ENCODE measurements around the gene ISLR2. TPM values are rescaled to one million over a fixed set of nuclear protein-coding genes. Genes with fewer than 3 reads are reported as not detected.

Gene ISLR2
- total RNA-seq, 1 donor from 2014 or later, result 3.4 TPM

- Histone ChIP-seq H3K36me3 (no peaks in the 10 kb centered on the region), H3K27ac (no peak overlapping the region), H3K4me3 (no peak overlapping the region), H3K9me3 (no peaks in the 10 kb centered on the region), H3K4me1 (no peaks in the 10 kb centered on the region), H3K27me3 (no peaks in the 10 kb centered on the region)
- intact Hi-C loops (cut with DNase I), result no loop called here
- no peak for DNase-seq (ENCODE audit: extremely low spot score in 2 of 2)
- TF ChIP-seq POLR2A (IDR thresholded peaks at IDR 0.05) (no peak), CTCF (IDR thresholded peaks at IDR 0.05) (no peak), POLR2AphosphoS5 (IDR thresholded peaks at IDR 0.05; ENCODE audit: insufficient read depth in 1 of 2, low read depth in 1 of 2) (no peak)
Observed at GRCh38 chr15:74109713-74110112, 20.7 kb upstream of the ISLR2 start.

GRCh38 chr15:74120426-74120825 lies 10.0 kb upstream of the ISLR2 start:
- intact Hi-C loops (cut with DNase I), result no loop called here
- no peak for DNase-seq (ENCODE audit: extremely low spot score in 2 of 2)
- TF ChIP-seq POLR2AphosphoS5 (IDR thresholded peaks at IDR 0.05; ENCODE audit: insufficient read depth in 1 of 2, low read depth in 1 of 2) (no peak), CTCF (IDR thresholded peaks at IDR 0.05) (no peak), POLR2A (IDR thresholded peaks at IDR 0.05) (no peak)
- no peak overlapping the region for H3K4me3 ChIP-seq
- no peak overlapping the region for H3K27ac ChIP-seq
- no peaks in the 10 kb centered on the region for H3K9me3 ChIP-seq
- H3K36me3 ChIP-seq, result no peaks in the 10 kb centered on the region
- H3K27me3 ChIP-seq, result no peaks in the 10 kb centered on the region
- no peaks in the 10 kb centered on the region for H3K4me1 ChIP-seq

- Histone ChIP-seq H3K4me3 (no peak overlapping the region), H3K9me3 (no peaks in the 10 kb centered on the region), H3K4me1 (no peaks in the 10 kb centered on the region), H3K36me3 (no peaks in the 10 kb centered on the region), H3K27me3 (no peaks in the 10 kb centered on the region), H3K27ac (no peak overlapping the region)
- TF ChIP-seq POLR2A (IDR thresholded peaks at IDR 0.05), result no peak
- TF ChIP-seq POLR2AphosphoS5 (IDR thresholded peaks at IDR 0.05; ENCODE audit: insufficient read depth in 1 of 2, low read depth in 1 of 2), result no peak
- TF ChIP-seq CTCF (IDR thresholded peaks at IDR 0.05), result no peak
- no peak for DNase-seq (ENCODE audit: extremely low spot score in 2 of 2)
- intact Hi-C loops (cut with DNase I), result no loop called here
Observed at GRCh38 chr15:74121039-74121438, 9.3 kb upstream of the ISLR2 start.

DNA sequence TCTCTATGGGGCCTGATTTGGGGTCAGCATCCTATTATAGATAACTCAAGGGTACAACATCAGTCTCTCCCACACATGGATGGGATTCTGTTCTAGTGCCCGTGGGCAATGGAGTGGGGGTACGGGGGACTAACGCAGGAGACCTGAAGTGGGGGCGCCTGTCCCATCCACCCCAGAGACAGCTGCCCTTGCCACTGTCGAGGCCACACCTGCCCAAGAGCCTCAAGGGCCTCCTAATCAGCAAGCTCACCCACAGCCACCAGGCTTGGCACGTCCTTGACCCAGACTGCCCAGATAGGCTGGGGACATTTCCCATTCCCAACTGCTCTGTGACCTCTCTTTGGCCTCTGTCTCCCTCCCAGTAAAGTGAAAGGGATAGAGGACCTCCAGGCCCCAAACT lies 8.5 kb upstream of the ISLR2 start:
- DNase-seq (ENCODE audit: extremely low spot score in 2 of 2), result no peak
- H3K27ac ChIP-seq, result no peak overlapping the region
- TF ChIP-seq POLR2AphosphoS5 (IDR thresholded peaks at IDR 0.05; ENCODE audit: insufficient read depth in 1 of 2, low read depth in 1 of 2), result no peak
- no peak for TF ChIP-seq POLR2A (IDR thresholded peaks at IDR 0.05)
- no peak for TF ChIP-seq CTCF (IDR thresholded peaks at IDR 0.05)
- no peaks in the 10 kb centered on the region for H3K36me3 ChIP-seq
- no peaks in the 10 kb centered on the region for H3K4me1 ChIP-seq
- intact Hi-C loops (cut with DNase I), result no loop called here
- no peaks in the 10 kb centered on the region for H3K27me3 ChIP-seq
- H3K4me3 ChIP-seq, result no peak overlapping the region
- no peaks in the 10 kb centered on the region for H3K9me3 ChIP-seq

DNA sequence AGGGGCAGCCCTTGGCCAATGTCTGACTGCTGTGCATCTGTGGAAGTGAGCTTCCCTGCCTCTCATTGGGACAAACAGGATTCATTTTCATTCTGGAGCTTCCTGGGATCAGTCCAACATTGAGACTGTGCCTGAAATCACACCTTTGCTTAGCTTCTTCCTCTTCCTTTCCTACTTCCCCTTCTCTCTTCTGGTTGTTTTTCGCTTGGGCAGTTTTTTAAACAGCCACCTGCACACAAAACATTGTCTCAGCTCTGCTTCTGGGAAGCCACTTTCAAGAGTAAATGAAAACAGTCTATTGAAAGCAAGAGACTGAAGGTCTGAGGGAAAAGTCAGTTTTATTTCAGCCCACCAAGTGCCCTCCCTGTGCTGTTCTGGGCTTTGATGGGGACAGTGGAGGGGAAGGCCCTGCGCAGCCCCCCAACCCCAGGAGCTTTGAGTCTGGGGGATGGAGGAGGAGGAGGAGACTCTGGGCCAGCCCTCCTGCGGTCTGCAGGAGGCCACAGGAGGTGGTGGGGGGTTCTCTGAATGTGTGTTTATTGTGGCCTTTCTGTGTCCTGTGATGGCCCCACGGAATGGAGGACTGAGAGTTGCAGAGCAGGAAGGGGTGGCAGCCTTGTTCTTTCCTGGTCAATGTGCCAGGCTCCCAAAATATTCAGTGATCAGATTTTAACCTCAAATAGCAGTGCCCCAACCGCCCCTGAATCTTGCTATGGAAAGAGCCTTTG lies 7.8 kb upstream of the ISLR2 start:
- Histone ChIP-seq H3K9me3 (no peaks in the 10 kb centered on the region), H3K27me3 (no peaks in the 10 kb centered on the region), H3K27ac (no peak overlapping the region), H3K4me1 (peaks cover under 1% of the 10 kb centered on the region), H3K36me3 (no peaks in the 10 kb centered on the region), H3K4me3 (no peak overlapping the region)
- intact Hi-C loops (cut with DNase I), result no loop called here
- DNase-seq (ENCODE audit: extremely low spot score in 2 of 2), result no peak
- no peak for TF ChIP-seq CTCF (IDR thresholded peaks at IDR 0.05)
- no peak for TF ChIP-seq POLR2AphosphoS5 (IDR thresholded peaks at IDR 0.05; ENCODE audit: insufficient read depth in 1 of 2, low read depth in 1 of 2)
- no peak for TF ChIP-seq POLR2A (IDR thresholded peaks at IDR 0.05)

Data from vagina (tissue), 2 donors.